GM18526 (cell line): ENCODE measurements around the gene ELFN1.

Source experiments
- POLR2A ChIP-seq: IDR thresholded peaks from 3 replicates; pipeline ENCODE4 v1.6.1; 2011; ENCODE audit not compliant: insufficient read length; ENCODE audit errors: extremely low read depth

Gene ELFN1

GRCh38 chr7:1761774-1762173 is 91.7 kb downstream of the ELFN1 start:
- TF ChIP-seq POLR2A: no peak

DNA sequence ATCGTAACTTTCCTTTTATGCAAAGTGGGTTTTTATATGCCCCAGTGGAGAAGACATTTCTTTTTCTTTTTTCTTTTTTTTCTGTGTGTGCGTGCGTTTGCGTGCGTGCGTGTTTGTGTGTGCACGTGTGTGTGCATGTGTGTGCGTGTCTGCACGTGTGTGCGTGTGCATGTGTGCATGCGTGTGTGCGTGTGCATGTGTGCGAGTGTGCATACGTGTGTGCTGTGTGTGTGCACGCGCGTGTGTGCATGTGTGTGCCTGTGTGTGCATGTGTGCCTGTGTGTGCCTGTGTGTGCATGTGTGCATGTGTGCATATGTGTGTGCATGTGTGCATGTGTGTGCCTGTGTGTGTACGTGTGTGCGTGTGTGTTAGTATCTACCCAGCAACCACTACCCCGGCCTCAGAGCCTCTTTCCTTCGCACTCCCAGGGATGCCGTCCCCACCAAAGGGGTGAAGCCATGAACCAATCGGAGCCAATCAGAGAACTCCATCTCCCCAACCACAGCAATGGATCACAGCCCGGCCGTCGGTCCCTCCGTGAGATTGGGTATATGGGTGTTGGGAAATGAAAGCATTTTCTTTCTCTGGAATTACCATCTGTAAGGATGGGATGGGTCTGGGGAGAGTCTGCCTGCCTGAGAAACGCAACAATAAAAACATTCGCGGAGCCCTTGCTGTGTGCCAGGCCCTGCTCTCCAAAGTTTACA is 92.3 kb downstream of the ELFN1 start:
- no peak for TF ChIP-seq POLR2A

- no peak for TF ChIP-seq POLR2A
Observed at GRCh38 chr7:1763033-1763432, 93.0 kb downstream of the ELFN1 start.

- TF ChIP-seq POLR2A: no peak
Observed at GRCh38 chr7:1765336-1765735, 95.3 kb downstream of the ELFN1 start.

- no peak for TF ChIP-seq POLR2A
Observed at GRCh38 chr7:1767524-1767923, 97.4 kb downstream of the ELFN1 start.

DNA sequence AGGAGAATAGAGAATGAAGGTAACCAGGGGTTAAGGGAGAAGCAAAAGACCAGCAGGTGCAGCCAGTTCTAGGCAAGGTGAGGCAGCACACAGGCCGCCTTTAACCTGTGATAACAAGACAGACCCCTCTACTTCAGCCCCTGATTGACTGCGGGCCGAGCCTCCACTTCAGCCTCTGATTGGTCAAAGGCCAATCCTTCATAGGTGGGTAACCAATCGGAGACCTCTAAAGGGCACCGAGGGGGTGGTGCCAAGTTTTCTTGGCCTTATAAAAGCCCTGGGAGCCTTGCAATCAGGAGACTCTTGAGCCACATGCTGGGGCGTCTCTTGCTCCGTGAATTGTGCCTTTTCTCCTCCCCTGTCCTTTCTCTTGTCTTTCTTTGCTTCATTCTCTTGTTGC is 98.8 kb downstream of the ELFN1 start:
- TF ChIP-seq POLR2A: no peak

DNA sequence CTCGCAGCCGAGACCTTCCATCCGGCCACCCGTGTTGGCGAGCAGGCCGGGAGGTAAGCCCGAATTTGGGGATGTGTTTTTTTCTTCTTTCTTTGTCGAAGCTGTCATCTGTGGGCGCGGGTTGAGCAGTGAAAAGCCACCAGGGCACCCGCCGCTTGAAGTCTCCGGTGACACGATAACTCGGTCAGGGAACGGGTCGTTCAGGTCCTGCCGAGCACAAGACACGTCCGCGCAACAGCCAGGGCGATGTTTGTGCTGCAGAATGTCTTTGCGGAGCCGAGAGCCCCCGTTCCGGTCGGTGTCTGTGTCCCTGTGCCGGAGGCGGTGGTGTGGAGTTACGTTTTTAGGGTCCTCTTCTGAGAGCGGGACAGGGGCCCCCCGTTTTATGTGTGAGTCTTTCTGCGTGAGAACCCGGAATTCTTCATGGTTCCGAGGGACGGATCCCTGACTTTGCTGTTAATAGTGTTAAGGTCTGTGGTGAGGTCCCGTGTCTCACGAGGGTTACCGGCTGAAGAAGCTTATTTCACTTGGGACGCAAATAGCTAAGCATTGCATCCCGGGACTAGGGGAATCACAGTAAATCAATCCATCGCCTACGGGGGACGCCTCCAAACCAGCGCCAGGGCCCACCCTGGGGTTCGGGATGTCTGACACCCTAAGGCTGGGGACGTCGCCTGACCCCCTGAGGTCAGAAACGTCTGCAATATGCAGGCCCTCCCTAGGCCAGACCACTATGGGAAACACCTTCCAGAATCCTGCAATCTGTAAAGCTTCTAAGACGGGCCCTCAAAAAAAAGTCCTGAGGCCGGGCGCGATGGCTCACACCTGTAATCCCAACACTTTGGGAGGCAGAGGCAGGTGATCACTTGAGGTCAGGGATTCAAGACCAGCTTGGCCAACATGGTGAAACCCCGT is 99.5 kb downstream of the ELFN1 start:
- no peak for TF ChIP-seq POLR2A

DNA sequence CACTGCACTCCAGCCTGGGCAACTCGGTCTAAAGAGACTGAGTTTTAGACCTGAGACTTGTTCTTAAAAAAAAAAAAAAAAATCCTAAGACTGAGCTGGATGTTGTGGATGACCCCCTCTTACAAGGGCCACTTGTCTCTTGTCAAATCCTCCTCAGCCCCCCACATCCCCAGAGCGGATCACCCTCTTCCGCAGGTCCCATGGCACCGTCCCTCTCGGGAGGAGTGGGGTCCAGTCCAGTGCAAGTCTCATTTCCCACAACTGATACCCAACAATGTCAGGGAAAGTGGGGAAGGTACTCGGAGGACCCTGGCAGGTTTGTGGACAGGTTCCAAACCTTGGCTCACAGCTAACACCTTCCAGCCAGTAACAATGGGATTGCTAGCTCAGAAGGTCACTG is 100.3 kb downstream of the ELFN1 start:
- TF ChIP-seq POLR2A: no peak

- no peak for TF ChIP-seq POLR2A
Observed at GRCh38 chr7:1775389-1775788, 105.3 kb downstream of the ELFN1 start.

DNA sequence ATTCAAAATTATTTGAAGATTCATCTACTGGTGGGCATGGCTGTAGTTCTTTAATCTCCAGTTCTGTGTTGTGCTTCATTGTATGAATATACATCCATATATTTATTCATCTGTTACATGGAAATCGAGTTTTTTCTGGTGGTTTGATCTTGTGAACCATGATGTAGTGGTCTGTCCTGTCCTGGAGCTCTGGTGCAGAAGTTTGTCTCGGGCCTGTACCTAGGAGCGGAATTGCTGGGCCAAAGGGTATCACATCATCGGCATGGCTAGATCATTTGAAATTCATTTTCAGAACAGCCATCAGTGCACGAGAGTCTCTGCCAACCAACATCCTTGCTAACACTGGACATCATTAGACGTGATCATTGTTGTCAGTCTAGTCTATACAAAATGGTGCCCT is 107.0 kb downstream of the ELFN1 start:
- no peak for TF ChIP-seq POLR2A

DNA sequence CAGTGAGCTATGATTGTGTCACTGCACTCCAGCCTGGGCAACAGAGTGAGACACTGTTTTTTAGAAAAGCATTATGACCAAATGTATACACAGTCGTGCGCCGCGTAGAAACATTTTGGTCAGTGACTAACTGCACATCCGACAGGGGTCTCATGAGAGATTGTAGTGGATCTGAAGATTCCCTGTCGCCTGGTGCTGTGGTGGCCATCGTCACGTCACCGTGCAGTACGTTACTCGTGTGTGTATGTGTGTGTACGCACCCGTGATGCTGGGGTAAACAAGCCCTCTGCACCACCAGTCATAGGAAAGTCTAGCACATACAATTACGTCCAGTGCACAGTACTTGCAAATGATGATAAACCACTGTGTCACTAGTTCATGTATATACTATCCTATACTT is 109.4 kb downstream of the ELFN1 start:
- TF ChIP-seq POLR2A: no peak

DNA sequence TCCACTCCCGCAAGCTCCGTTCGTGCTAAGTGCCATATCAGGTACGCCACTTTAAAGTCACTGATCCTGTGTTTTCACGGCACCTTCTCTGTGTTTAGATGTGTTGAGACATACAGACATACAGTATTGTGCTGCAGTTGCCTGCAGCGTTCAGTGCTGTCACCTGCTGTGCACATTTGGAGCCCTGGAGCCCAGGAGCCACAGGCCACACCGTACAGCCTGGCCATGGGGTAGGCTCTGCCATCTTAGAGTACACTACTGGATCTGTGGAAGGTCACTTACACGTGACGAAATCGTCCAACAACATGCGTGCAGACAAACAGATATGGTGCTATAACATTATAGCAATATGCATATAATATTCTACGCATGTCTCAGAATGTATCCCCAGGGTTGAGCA is 111.3 kb downstream of the ELFN1 start:
- TF ChIP-seq POLR2A: no peak

DNA sequence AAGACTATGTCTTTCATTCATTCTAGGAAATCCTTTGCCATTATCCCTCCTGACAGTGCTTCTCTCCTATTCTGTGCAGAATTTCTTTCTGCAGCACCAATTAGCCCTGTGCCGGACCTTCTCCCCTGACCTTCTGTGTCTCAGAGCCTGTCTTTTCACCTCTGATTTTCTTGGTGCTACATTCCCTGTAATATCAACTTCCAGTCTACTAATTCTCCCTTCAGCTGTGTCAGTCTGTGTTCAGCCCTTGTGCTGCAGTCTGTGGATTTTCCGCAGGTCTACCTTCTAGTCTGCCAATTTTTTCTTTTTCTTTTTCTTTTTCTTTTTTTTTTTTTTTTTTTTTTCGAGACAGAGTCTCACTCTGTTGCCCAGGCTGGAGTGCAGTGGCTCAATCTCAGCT is 115.8 kb downstream of the ELFN1 start:
- TF ChIP-seq POLR2A: no peak

GRCh38 chr7:1787241-1787640 is 117.2 kb downstream of the ELFN1 start:
- no peak for TF ChIP-seq POLR2A

GRCh38 chr7:1787681-1788235 is 117.7 kb downstream of the ELFN1 start:
- no peak for TF ChIP-seq POLR2A

- TF ChIP-seq POLR2A: no peak
Observed at GRCh38 chr7:1794888-1795542, 124.9 kb downstream of the ELFN1 start.
